ENCODE data around the gene ZC3H7B. TPM values are rescaled to one million over a fixed set of nuclear protein-coding genes. Genes with fewer than 3 reads are reported as not detected.
"Not testable (repeated sequence)": the region's sequence is repeated elsewhere in the genome, so short reads cannot be mapped to it uniquely, and the experiment has no call there.

The ZC3H7B gene
- polyA plus RNA-seq, 4 donors, result 14.6 to 53.5 (median 33.4) TPM

GRCh38 chr22:41395531-41396240 is 94.4 kb downstream of the ZC3H7B start:
- DNase-seq, result no peak
- Histone ChIP-seq H3K36me3 (ENCODE audit: control insufficient read depth in 3 of 3, insufficient read depth in 2 of 3, low read depth in 1 of 3, low read length in 3 of 3) (peaks cover 11 to 53% (median 17%) of the 10 kb centered on the region in 3 donors), H3K27ac (ENCODE audit: low read depth in 1 of 3, low read length in 2 of 3) (no peak overlapping the region), H3K27me3 (ENCODE audit: control insufficient read depth in 3 of 3, insufficient read depth in 3 of 3, low read length in 3 of 3) (no peaks in the 10 kb centered on the region), H3K4me3 (ENCODE audit: low read depth in 1 of 3, low read length in 3 of 3) (no peak overlapping the region), H3K9me3 (ENCODE audit: control insufficient read depth in 2 of 2, insufficient read depth in 1 of 2, low read depth in 1 of 2, low read length in 1 of 2) (no peaks in the 10 kb centered on the region), H3K4me1 (ENCODE audit: control insufficient read depth in 3 of 3, insufficient read depth in 2 of 3, low read depth in 1 of 3, low read length in 2 of 3) (peaks cover 0 to 9% (median 0%) of the 10 kb centered on the region in 3 donors)
- no peak for FAIRE-seq
- 94% methylated on average over 37 of the region's 37 CpGs for WGBS, 3 donors

- Histone ChIP-seq H3K27me3 (ENCODE audit: control insufficient read depth in 3 of 3, insufficient read depth in 3 of 3, low read length in 3 of 3) (no peaks in the 10 kb centered on the region), H3K27ac (ENCODE audit: low read depth in 1 of 3, low read length in 2 of 3) (no peak overlapping the region), H3K4me1 (ENCODE audit: control insufficient read depth in 3 of 3, insufficient read depth in 2 of 3, low read depth in 1 of 3, low read length in 2 of 3) (peaks cover 0 to 10% (median 2%) of the 10 kb centered on the region in 3 donors), H3K9me3 (ENCODE audit: control insufficient read depth in 2 of 2, insufficient read depth in 1 of 2, low read depth in 1 of 2, low read length in 1 of 2) (no peaks in the 10 kb centered on the region), H3K36me3 (ENCODE audit: control insufficient read depth in 3 of 3, insufficient read depth in 2 of 3, low read depth in 1 of 3, low read length in 3 of 3) (peaks cover 11 to 48% (median 12%) of the 10 kb centered on the region in 3 donors), H3K4me3 (ENCODE audit: low read depth in 1 of 3, low read length in 3 of 3) (no peak overlapping the region)
- WGBS, 3 donors, result 34 to 72% (median 54%) methylated on average over 19 of the region's 19 CpGs
- no peak for FAIRE-seq
- DNase-seq, result peak; percentile 60 to 66
These were observed 96.0 kb downstream of the ZC3H7B start for GRCh38 chr22:41397143-41397811.

GRCh38 chr22:41398921-41399320 is 97.6 kb downstream of the ZC3H7B start:
- Histone ChIP-seq H3K4me3 (ENCODE audit: low read depth in 1 of 3, low read length in 3 of 3) (no peak overlapping the region), H3K36me3 (ENCODE audit: control insufficient read depth in 3 of 3, insufficient read depth in 2 of 3, low read depth in 1 of 3, low read length in 3 of 3) (peaks cover 11 to 43% (median 12%) of the 10 kb centered on the region in 3 donors), H3K27me3 (ENCODE audit: control insufficient read depth in 3 of 3, insufficient read depth in 3 of 3, low read length in 3 of 3) (no peaks in the 10 kb centered on the region), H3K4me1 (ENCODE audit: control insufficient read depth in 3 of 3, insufficient read depth in 2 of 3, low read depth in 1 of 3, low read length in 2 of 3) (peaks cover 0 to 18% (median 4%) of the 10 kb centered on the region in 3 donors), H3K27ac (ENCODE audit: low read depth in 1 of 3, low read length in 2 of 3) (no peak overlapping the region), H3K9me3 (ENCODE audit: control insufficient read depth in 2 of 2, insufficient read depth in 1 of 2, low read depth in 1 of 2, low read length in 1 of 2) (no peaks in the 10 kb centered on the region)
- WGBS, 3 donors, result 85 to 94% (median 93%) methylated on average over 8 of the region's 8 CpGs
- FAIRE-seq (no peak), DNase-seq (no peak)

GRCh38 chr22:41401781-41402648 is 100.7 kb downstream of the ZC3H7B start:
- FAIRE-seq, result no peak

GRCh38 chr22:41402851-41403250 is 101.5 kb downstream of the ZC3H7B start:
- not testable (repeated sequence) for H3K36me3 ChIP-seq (ENCODE audit: control insufficient read depth in 3 of 3, insufficient read depth in 2 of 3, low read depth in 1 of 3, low read length in 3 of 3); H3K4me3 ChIP-seq (ENCODE audit: low read depth in 1 of 3, low read length in 3 of 3); H3K27ac ChIP-seq (ENCODE audit: low read depth in 1 of 3, low read length in 2 of 3); FAIRE-seq; H3K27me3 ChIP-seq (ENCODE audit: control insufficient read depth in 3 of 3, insufficient read depth in 3 of 3, low read length in 3 of 3); H3K9me3 ChIP-seq (ENCODE audit: control insufficient read depth in 2 of 2, insufficient read depth in 1 of 2, low read depth in 1 of 2, low read length in 1 of 2); DNase-seq
- H3K4me1 ChIP-seq (ENCODE audit: control insufficient read depth in 3 of 3, insufficient read depth in 2 of 3, low read depth in 1 of 3, low read length in 2 of 3), result peaks cover 0 to 13% (median 4%) of the 10 kb centered on the region in 3 donors
- WGBS, 3 donors, result 85 to 92% (median 88%) methylated on average over 14 of the region's 14 CpGs

More at GRCh38 chr22:41401781-41402648, 100.7 kb downstream of the ZC3H7B start:
- H3K4me3 ChIP-seq (ENCODE audit: low read depth in 1 of 3, low read length in 3 of 3), result no peak overlapping the region
- 11 to 37% (median 29%) methylated on average over 16 of the region's 16 CpGs for WGBS, 3 donors
- no peaks in the 10 kb centered on the region for H3K27me3 ChIP-seq (ENCODE audit: control insufficient read depth in 3 of 3, insufficient read depth in 3 of 3, low read length in 3 of 3)
- H3K27ac ChIP-seq (ENCODE audit: low read depth in 1 of 3, low read length in 2 of 3), result peak overlapping the region in 2 of 3 donors; percentile 63 to 72
- H3K4me1 ChIP-seq (ENCODE audit: control insufficient read depth in 3 of 3, insufficient read depth in 2 of 3, low read depth in 1 of 3, low read length in 2 of 3), result peaks cover 0 to 20% (median 4%) of the 10 kb centered on the region in 3 donors
- peaks cover 2 to 16% (median 4%) of the 10 kb centered on the region in 3 donors for H3K36me3 ChIP-seq (ENCODE audit: control insufficient read depth in 3 of 3, insufficient read depth in 2 of 3, low read depth in 1 of 3, low read length in 3 of 3)
- DNase-seq, result peak in 1 of 2 donors; percentile 91
- no peaks in the 10 kb centered on the region for H3K9me3 ChIP-seq (ENCODE audit: control insufficient read depth in 2 of 2, insufficient read depth in 1 of 2, low read depth in 1 of 2, low read length in 1 of 2)

- peak; percentile 88 to 90 for DNase-seq
- Histone ChIP-seq H3K4me1 (ENCODE audit: control insufficient read depth in 3 of 3, insufficient read depth in 2 of 3, low read depth in 1 of 3, low read length in 2 of 3) (peaks cover 0 to 13% (median 4%) of the 10 kb centered on the region in 3 donors), H3K27me3 (ENCODE audit: control insufficient read depth in 3 of 3, insufficient read depth in 3 of 3, low read length in 3 of 3) (no peaks in the 10 kb centered on the region), H3K36me3 (ENCODE audit: control insufficient read depth in 3 of 3, insufficient read depth in 2 of 3, low read depth in 1 of 3, low read length in 3 of 3) (peaks cover 0 to under 1% (median 0%) of the 10 kb centered on the region in 3 donors), H3K9me3 (ENCODE audit: control insufficient read depth in 2 of 2, insufficient read depth in 1 of 2, low read depth in 1 of 2, low read length in 1 of 2) (no peaks in the 10 kb centered on the region), H3K4me3 (ENCODE audit: low read depth in 1 of 3, low read length in 3 of 3) (no peak overlapping the region), H3K27ac (ENCODE audit: low read depth in 1 of 3, low read length in 2 of 3) (no peak overlapping the region)
- FAIRE-seq, result no peak
- 16 to 19% (median 18%) methylated on average over 17 to 18 of the region's 18 CpGs for WGBS, 3 donors
These were observed 102.4 kb downstream of the ZC3H7B start for GRCh38 chr22:41403532-41404318.

GRCh38 chr22:41405588-41405987 is 104.3 kb downstream of the ZC3H7B start:
- WGBS, 3 donors, result 73 to 78% (median 76%) methylated on average over 8 of the region's 8 CpGs
- FAIRE-seq (no peak), DNase-seq (no peak)
- Histone ChIP-seq H3K4me3 (ENCODE audit: low read depth in 1 of 3, low read length in 3 of 3) (no peak overlapping the region), H3K27me3 (ENCODE audit: control insufficient read depth in 3 of 3, insufficient read depth in 3 of 3, low read length in 3 of 3) (no peaks in the 10 kb centered on the region), H3K4me1 (ENCODE audit: control insufficient read depth in 3 of 3, insufficient read depth in 2 of 3, low read depth in 1 of 3, low read length in 2 of 3) (peaks cover 0 to 13% (median 4%) of the 10 kb centered on the region in 3 donors), H3K27ac (ENCODE audit: low read depth in 1 of 3, low read length in 2 of 3) (no peak overlapping the region), H3K36me3 (ENCODE audit: control insufficient read depth in 3 of 3, insufficient read depth in 2 of 3, low read depth in 1 of 3, low read length in 3 of 3) (no peaks in the 10 kb centered on the region), H3K9me3 (ENCODE audit: control insufficient read depth in 2 of 2, insufficient read depth in 1 of 2, low read depth in 1 of 2, low read length in 1 of 2) (no peaks in the 10 kb centered on the region)
